ENCODE measurements around the gene AFG1L.

The AFG1L gene

DNA sequence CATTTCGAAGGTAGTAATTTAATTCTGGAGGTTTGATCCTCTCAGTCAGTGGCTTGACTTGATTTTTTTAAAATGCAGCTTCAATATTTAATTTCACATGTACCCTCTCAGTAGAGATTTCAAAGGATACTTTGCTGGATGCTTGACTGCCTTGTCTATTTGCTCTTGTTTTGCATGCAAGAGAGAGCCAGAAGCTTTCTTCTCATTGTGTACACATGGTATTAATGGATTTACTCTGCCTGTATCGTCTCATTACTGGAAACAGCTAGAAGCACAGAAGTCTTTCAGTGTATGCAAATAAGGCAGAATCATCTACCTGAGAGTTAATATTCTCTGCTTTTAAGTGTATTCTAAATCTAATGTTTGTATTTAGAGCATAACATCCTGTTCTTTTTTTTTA lies 181.5 kb downstream of the AFG1L start:
- no peak overlapping the region for H3K9ac ChIP-seq (ENCODE audit: low read length in 2 of 2)
- no peaks in the 10 kb centered on the region for H3K27me3 ChIP-seq (ENCODE audit: control insufficient read depth in 1 of 2, insufficient read depth in 2 of 2, low read length in 2 of 2)
- no peaks in the 10 kb centered on the region for H3K36me3 ChIP-seq (ENCODE audit: control insufficient read depth in 2 of 2, insufficient read depth in 2 of 2, low read length in 2 of 2)
- no peaks in the 10 kb centered on the region for H3K9me3 ChIP-seq (ENCODE audit: control insufficient read depth in 2 of 2, low read length in 2 of 2)
- H3K27ac ChIP-seq (ENCODE audit: low read length) = no peak overlapping the region
- no peaks in the 10 kb centered on the region for H3K4me1 ChIP-seq (ENCODE audit: control insufficient read depth, insufficient read depth, low read length)
- no peak overlapping the region for H3K4me3 ChIP-seq (ENCODE audit: low read length in 2 of 2)

- H3K4me1 ChIP-seq (ENCODE audit: control insufficient read depth, insufficient read depth, low read length) = no peaks in the 10 kb centered on the region
- no peak overlapping the region for H3K4me3 ChIP-seq (ENCODE audit: low read length in 2 of 2)
- no peaks in the 10 kb centered on the region for H3K27me3 ChIP-seq (ENCODE audit: control insufficient read depth in 1 of 2, insufficient read depth in 2 of 2, low read length in 2 of 2)
- H3K36me3 ChIP-seq (ENCODE audit: control insufficient read depth in 2 of 2, insufficient read depth in 2 of 2, low read length in 2 of 2) = no peaks in the 10 kb centered on the region
- no peaks in the 10 kb centered on the region for H3K9me3 ChIP-seq (ENCODE audit: control insufficient read depth in 2 of 2, low read length in 2 of 2)
- no peak overlapping the region for H3K9ac ChIP-seq (ENCODE audit: low read length in 2 of 2)
- H3K27ac ChIP-seq (ENCODE audit: low read length) = no peak overlapping the region
Observed at GRCh38 chr6:108476847-108477430, 182.1 kb downstream of the AFG1L start.

DNA sequence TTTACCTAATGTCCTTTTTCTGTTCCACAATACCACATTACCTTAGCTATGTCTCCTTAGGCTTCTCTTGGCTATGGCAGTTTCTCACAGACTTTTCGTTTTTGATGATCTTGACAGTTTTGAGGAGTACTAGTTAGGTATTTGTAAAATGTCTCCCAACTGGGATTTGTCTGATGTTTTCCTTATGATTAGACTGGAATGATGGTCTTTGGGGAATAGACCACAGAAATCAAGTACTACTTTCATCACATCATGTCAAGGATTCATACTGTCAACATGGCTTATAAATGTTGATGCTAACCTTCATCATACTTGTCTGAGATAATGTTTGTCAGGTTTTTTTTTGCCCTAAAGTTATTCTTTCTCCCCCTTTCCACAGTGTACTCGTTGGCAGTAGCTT lies 187.7 kb downstream of the AFG1L start:
- Histone ChIP-seq H3K27ac (ENCODE audit: low read length) (no peak overlapping the region), H3K9ac (ENCODE audit: low read length in 2 of 2) (no peak overlapping the region), H3K36me3 (ENCODE audit: control insufficient read depth in 2 of 2, insufficient read depth in 2 of 2, low read length in 2 of 2) (no peaks in the 10 kb centered on the region), H3K9me3 (ENCODE audit: control insufficient read depth in 2 of 2, low read length in 2 of 2) (no peaks in the 10 kb centered on the region), H3K4me3 (ENCODE audit: low read length in 2 of 2) (no peak overlapping the region), H3K27me3 (ENCODE audit: control insufficient read depth in 1 of 2, insufficient read depth in 2 of 2, low read length in 2 of 2) (no peaks in the 10 kb centered on the region), H3K4me1 (ENCODE audit: control insufficient read depth, insufficient read depth, low read length) (no peaks in the 10 kb centered on the region)

GRCh38 chr6:108484016-108484415 lies 189.2 kb downstream of the AFG1L start:
- Histone ChIP-seq H3K4me3 (ENCODE audit: low read length in 2 of 2) (no peak overlapping the region), H3K36me3 (ENCODE audit: control insufficient read depth in 2 of 2, insufficient read depth in 2 of 2, low read length in 2 of 2) (no peaks in the 10 kb centered on the region), H3K27ac (ENCODE audit: low read length) (no peak overlapping the region), H3K27me3 (ENCODE audit: control insufficient read depth in 1 of 2, insufficient read depth in 2 of 2, low read length in 2 of 2) (no peaks in the 10 kb centered on the region), H3K4me1 (ENCODE audit: control insufficient read depth, insufficient read depth, low read length) (no peaks in the 10 kb centered on the region), H3K9ac (ENCODE audit: low read length in 2 of 2) (no peak overlapping the region), H3K9me3 (ENCODE audit: control insufficient read depth in 2 of 2, low read length in 2 of 2) (no peaks in the 10 kb centered on the region)

GRCh38 chr6:108489699-108490098 lies 194.8 kb downstream of the AFG1L start:
- Histone ChIP-seq H3K4me3 (ENCODE audit: low read length in 2 of 2) (no peak overlapping the region), H3K4me1 (ENCODE audit: control insufficient read depth, insufficient read depth, low read length) (no peaks in the 10 kb centered on the region), H3K9me3 (ENCODE audit: control insufficient read depth in 2 of 2, low read length in 2 of 2) (no peaks in the 10 kb centered on the region), H3K9ac (ENCODE audit: low read length in 2 of 2) (no peak overlapping the region), H3K36me3 (ENCODE audit: control insufficient read depth in 2 of 2, insufficient read depth in 2 of 2, low read length in 2 of 2) (no peaks in the 10 kb centered on the region), H3K27me3 (ENCODE audit: control insufficient read depth in 1 of 2, insufficient read depth in 2 of 2, low read length in 2 of 2) (no peaks in the 10 kb centered on the region), H3K27ac (ENCODE audit: low read length) (no peak overlapping the region)

- no peaks in the 10 kb centered on the region for H3K27me3 ChIP-seq (ENCODE audit: control insufficient read depth in 1 of 2, insufficient read depth in 2 of 2, low read length in 2 of 2)
- H3K4me1 ChIP-seq (ENCODE audit: control insufficient read depth, insufficient read depth, low read length) = no peaks in the 10 kb centered on the region
- no peak overlapping the region for H3K4me3 ChIP-seq (ENCODE audit: low read length in 2 of 2)
- H3K9ac ChIP-seq (ENCODE audit: low read length in 2 of 2) = no peak overlapping the region
- H3K27ac ChIP-seq (ENCODE audit: low read length) = no peak overlapping the region
- no peaks in the 10 kb centered on the region for H3K36me3 ChIP-seq (ENCODE audit: control insufficient read depth in 2 of 2, insufficient read depth in 2 of 2, low read length in 2 of 2)
- H3K9me3 ChIP-seq (ENCODE audit: control insufficient read depth in 2 of 2, low read length in 2 of 2) = no peaks in the 10 kb centered on the region
Observed at GRCh38 chr6:108492131-108492766, 197.4 kb downstream of the AFG1L start.

DNA sequence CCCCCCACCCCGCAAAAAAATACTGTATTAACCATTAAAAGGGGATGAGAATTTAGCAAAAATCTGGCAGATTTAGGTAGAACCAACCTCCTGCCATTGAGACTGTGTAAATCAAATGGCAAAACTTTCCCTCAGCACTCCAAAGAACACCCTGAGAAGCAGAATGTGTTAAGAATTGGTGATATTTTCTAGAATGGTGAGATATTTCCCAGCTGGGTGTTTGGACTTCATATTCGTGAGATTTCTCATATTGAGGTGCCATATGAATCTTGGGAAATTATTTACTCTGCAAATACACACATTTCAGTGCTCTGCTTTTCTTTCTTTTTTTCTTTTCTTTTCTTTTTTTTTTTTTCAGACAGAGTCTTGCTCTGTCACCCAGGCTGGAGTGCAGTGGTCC lies 199.6 kb downstream of the AFG1L start:
- Histone ChIP-seq H3K9me3 (ENCODE audit: control insufficient read depth in 2 of 2, low read length in 2 of 2) (no peaks in the 10 kb centered on the region), H3K9ac (ENCODE audit: low read length in 2 of 2) (no peak overlapping the region), H3K4me1 (ENCODE audit: control insufficient read depth, insufficient read depth, low read length) (no peaks in the 10 kb centered on the region), H3K27me3 (ENCODE audit: control insufficient read depth in 1 of 2, insufficient read depth in 2 of 2, low read length in 2 of 2) (no peaks in the 10 kb centered on the region), H3K4me3 (ENCODE audit: low read length in 2 of 2) (no peak overlapping the region), H3K27ac (ENCODE audit: low read length) (no peak overlapping the region), H3K36me3 (ENCODE audit: control insufficient read depth in 2 of 2, insufficient read depth in 2 of 2, low read length in 2 of 2) (no peaks in the 10 kb centered on the region)

DNA sequence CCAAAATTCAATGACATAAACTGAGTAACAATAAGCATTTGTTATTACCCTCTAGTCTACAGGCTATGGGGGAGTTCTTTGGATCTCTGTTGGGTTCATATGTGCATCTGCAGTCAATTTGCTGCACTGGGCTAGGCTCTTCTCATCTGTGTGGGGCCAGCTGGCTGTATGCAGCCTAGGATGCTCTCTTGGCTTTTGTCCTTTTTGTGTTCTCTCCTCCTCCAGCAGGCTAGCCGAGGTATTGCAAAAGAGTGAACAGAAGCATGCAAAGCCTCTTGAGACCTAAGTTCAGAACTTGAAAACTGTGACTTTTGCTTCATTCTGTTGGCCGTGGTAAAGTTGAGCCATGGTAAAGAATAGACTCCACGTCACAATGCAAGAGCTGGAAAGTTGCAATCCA lies 203.0 kb downstream of the AFG1L start:
- Histone ChIP-seq H3K36me3 (ENCODE audit: control insufficient read depth in 2 of 2, insufficient read depth in 2 of 2, low read length in 2 of 2) (no peaks in the 10 kb centered on the region), H3K27me3 (ENCODE audit: control insufficient read depth in 1 of 2, insufficient read depth in 2 of 2, low read length in 2 of 2) (no peaks in the 10 kb centered on the region), H3K4me3 (ENCODE audit: low read length in 2 of 2) (no peak overlapping the region), H3K4me1 (ENCODE audit: control insufficient read depth, insufficient read depth, low read length) (no peaks in the 10 kb centered on the region), H3K9ac (ENCODE audit: low read length in 2 of 2) (no peak overlapping the region), H3K9me3 (ENCODE audit: control insufficient read depth in 2 of 2, low read length in 2 of 2) (no peaks in the 10 kb centered on the region), H3K27ac (ENCODE audit: low read length) (no peak overlapping the region)

GRCh38 chr6:108501559-108501958 lies 206.7 kb downstream of the AFG1L start:
- no peaks in the 10 kb centered on the region for H3K36me3 ChIP-seq (ENCODE audit: control insufficient read depth in 2 of 2, insufficient read depth in 2 of 2, low read length in 2 of 2)
- H3K4me1 ChIP-seq (ENCODE audit: control insufficient read depth, insufficient read depth, low read length) = no peaks in the 10 kb centered on the region
- H3K27ac ChIP-seq (ENCODE audit: low read length) = no peak overlapping the region
- no peaks in the 10 kb centered on the region for H3K27me3 ChIP-seq (ENCODE audit: control insufficient read depth in 1 of 2, insufficient read depth in 2 of 2, low read length in 2 of 2)
- no peaks in the 10 kb centered on the region for H3K9me3 ChIP-seq (ENCODE audit: control insufficient read depth in 2 of 2, low read length in 2 of 2)
- H3K4me3 ChIP-seq (ENCODE audit: low read length in 2 of 2) = no peak overlapping the region
- H3K9ac ChIP-seq (ENCODE audit: low read length in 2 of 2) = no peak overlapping the region

- Histone ChIP-seq H3K9ac (ENCODE audit: low read length in 2 of 2) (no peak overlapping the region), H3K27me3 (ENCODE audit: control insufficient read depth in 1 of 2, insufficient read depth in 2 of 2, low read length in 2 of 2) (no peaks in the 10 kb centered on the region), H3K9me3 (ENCODE audit: control insufficient read depth in 2 of 2, low read length in 2 of 2) (no peaks in the 10 kb centered on the region), H3K4me1 (ENCODE audit: control insufficient read depth, insufficient read depth, low read length) (no peaks in the 10 kb centered on the region), H3K36me3 (ENCODE audit: control insufficient read depth in 2 of 2, insufficient read depth in 2 of 2, low read length in 2 of 2) (no peaks in the 10 kb centered on the region), H3K27ac (ENCODE audit: low read length) (no peak overlapping the region), H3K4me3 (ENCODE audit: low read length in 2 of 2) (no peak overlapping the region)
Observed at GRCh38 chr6:108502832-108503231, 208.0 kb downstream of the AFG1L start.

- no peaks in the 10 kb centered on the region for H3K27me3 ChIP-seq (ENCODE audit: control insufficient read depth in 1 of 2, insufficient read depth in 2 of 2, low read length in 2 of 2)
- no peak overlapping the region for H3K4me3 ChIP-seq (ENCODE audit: low read length in 2 of 2)
- H3K9ac ChIP-seq (ENCODE audit: low read length in 2 of 2) = no peak overlapping the region
- H3K36me3 ChIP-seq (ENCODE audit: control insufficient read depth in 2 of 2, insufficient read depth in 2 of 2, low read length in 2 of 2) = peaks cover 0 to 3% of the 10 kb centered on the region in 2 donors
- no peaks in the 10 kb centered on the region for H3K9me3 ChIP-seq (ENCODE audit: control insufficient read depth in 2 of 2, low read length in 2 of 2)
- H3K4me1 ChIP-seq (ENCODE audit: control insufficient read depth, insufficient read depth, low read length) = no peaks in the 10 kb centered on the region
- no peak overlapping the region for H3K27ac ChIP-seq (ENCODE audit: low read length)
Observed at GRCh38 chr6:108507316-108507715, 212.5 kb downstream of the AFG1L start.

All from stomach smooth muscle (tissue), 2 donors.